Calu3 (cell line): ENCODE results near the gene SHLD1. TPM values are rescaled to one million over a fixed set of nuclear protein-coding genes. Genes with fewer than 3 reads are reported as not detected.

Experiments
- BruUV-seq: library from RNA; stranded (reverse); fragments of 400-500 nt; replicated peaks from 2 replicates; lab custom pipeline; 2021; lab: Mats Ljungman, UMichigan
- CTCF ChIA-PET: fragments of 300-600 bp; sonication (Branson Sonifier 250); formaldehyde crosslinking; loops from one replicate; lab custom pipeline; 2022; ENCODE audit warnings: antibody characterized with exemption; lab: Charles Lee
- DNase-seq: peaks from one replicate; pipeline ENCODE4 v3.0.0; 2022
- H3K27ac Mint-ChIP-seq: one replicate; pipeline ENCODE4 v1.8.0; 2022; ENCODE audit warnings: mixed read lengths; ENCODE audit not compliant: unreplicated experiment
- H3K27me3 Mint-ChIP-seq: one replicate; pipeline ENCODE4 v1.8.0; 2022; ENCODE audit warnings: mixed read lengths; ENCODE audit not compliant: unreplicated experiment
- H3K36me3 Mint-ChIP-seq: one replicate; pipeline ENCODE4 v1.8.0; 2022; ENCODE audit warnings: mild to moderate bottlenecking, moderate library complexity, mixed read lengths; ENCODE audit not compliant: insufficient read depth, unreplicated experiment
- H3K4me1 Mint-ChIP-seq: one replicate; pipeline ENCODE4 v1.8.0; 2022; ENCODE audit warnings: mild to moderate bottlenecking, low read depth, mixed read lengths; ENCODE audit not compliant: unreplicated experiment
- H3K4me3 Mint-ChIP-seq: one replicate; pipeline ENCODE4 v1.8.0; 2022; ENCODE audit warnings: mild to moderate bottlenecking, low read depth, moderate library complexity, mixed read lengths; ENCODE audit not compliant: unreplicated experiment
- H3K9me3 Mint-ChIP-seq: one replicate; pipeline ENCODE4 v1.8.0; 2022; ENCODE audit warnings: low read depth, mixed read lengths; ENCODE audit not compliant: unreplicated experiment
- CTCF ChIP-seq: fragments of 200-600 bp; IDR thresholded peaks from one replicate; pipeline ENCODE4 v1.8.0; 2022; ENCODE audit warnings: antibody characterized with exemption; ENCODE audit not compliant: unreplicated experiment
- intact Hi-C: fragments of 100-400 bp; cut with micrococcal nuclease; formaldehyde crosslinking; loops from one replicate; pipeline ENCODE4 v1.10.0; 2022; ENCODE audit not compliant: unreplicated experiment
- total RNA-seq: library from RNA; stranded (reverse); gene quantifications from 2 replicates; pipeline ENCODE4 v1.2.3, GENCODE V29; 2022

Gene SHLD1
- total RNA-seq, 1 experiment from 2014 or later = 1.3 TPM

- TF ChIP-seq CTCF = no peak
Measured at GRCh38 chr20:5807431-5807830, 57.2 kb downstream of the SHLD1 start.

GRCh38 chr20:5808901-5809300 is 58.7 kb downstream of the SHLD1 start:
- Mint-ChIP-seq H3K27ac (no peak overlapping the region), H3K9me3 (no peaks in the 10 kb centered on the region), H3K4me1 (no peaks in the 10 kb centered on the region), H3K36me3 (no peaks in the 10 kb centered on the region), H3K27me3 (no peaks in the 10 kb centered on the region), H3K4me3 (no peak overlapping the region)
- no TSS peak for BruUV-seq
- intact Hi-C loops = no loop called here
- CTCF ChIA-PET = no interaction called here
- no peak for DNase-seq
- no peak for TF ChIP-seq CTCF

More at GRCh38 chr20:5807431-5807830, 57.2 kb downstream of the SHLD1 start:
- BruUV-seq = no TSS peak
- no peak overlapping the region for H3K27ac Mint-ChIP-seq
- H3K4me1 Mint-ChIP-seq = no peaks in the 10 kb centered on the region
- H3K27me3 Mint-ChIP-seq = no peaks in the 10 kb centered on the region
- no peaks in the 10 kb centered on the region for H3K36me3 Mint-ChIP-seq
- DNase-seq = no peak
- no peak overlapping the region for H3K4me3 Mint-ChIP-seq
- CTCF ChIA-PET = no interaction called here
- intact Hi-C loops = no loop called here
- no peaks in the 10 kb centered on the region for H3K9me3 Mint-ChIP-seq

GRCh38 chr20:5809495-5809894 is 59.3 kb downstream of the SHLD1 start:
- no TSS peak for BruUV-seq
- no peak for DNase-seq
- H3K4me3 Mint-ChIP-seq = no peak overlapping the region
- no peak for TF ChIP-seq CTCF
- no peak overlapping the region for H3K27ac Mint-ChIP-seq
- H3K36me3 Mint-ChIP-seq = no peaks in the 10 kb centered on the region
- H3K27me3 Mint-ChIP-seq = no peaks in the 10 kb centered on the region
- intact Hi-C loops = no loop called here
- CTCF ChIA-PET = no interaction called here
- H3K9me3 Mint-ChIP-seq = no peaks in the 10 kb centered on the region
- no peaks in the 10 kb centered on the region for H3K4me1 Mint-ChIP-seq

GRCh38 chr20:5810800-5811422 is 60.7 kb downstream of the SHLD1 start:
- CTCF ChIA-PET = no interaction called here
- no peak for TF ChIP-seq CTCF
- no TSS peak for BruUV-seq
- intact Hi-C loops = no loop called here
- Mint-ChIP-seq H3K27me3 (no peaks in the 10 kb centered on the region), H3K27ac (no peak overlapping the region), H3K36me3 (no peaks in the 10 kb centered on the region), H3K4me1 (no peaks in the 10 kb centered on the region), H3K9me3 (no peaks in the 10 kb centered on the region), H3K4me3 (no peak overlapping the region)
- no peak for DNase-seq
